ENCODE results near the gene MSX2.

GRCh38 chr5:174736331-174736721 is 11.9 kb downstream of the MSX2 start:
- TF ChIP-seq ZNF274 (IDR thresholded peaks at IDR 0.05; ENCODE audit: low read depth, low read length) (no peak), YY1 (IDR thresholded peaks at IDR 0.05; ENCODE audit: insufficient read depth, insufficient read length) (no peak), SUZ12 (IDR thresholded peaks at IDR 0.05; ENCODE audit: extremely low read depth, insufficient read depth, insufficient read length) (no peak)
